ENCODE results near the gene CPN2. TPM values are rescaled to one million over a fixed set of nuclear protein-coding genes. Genes with fewer than 3 reads are reported as not detected.

Gene CPN2
- total RNA-seq, 1 donor from 2014 or later = not detected

DNA sequence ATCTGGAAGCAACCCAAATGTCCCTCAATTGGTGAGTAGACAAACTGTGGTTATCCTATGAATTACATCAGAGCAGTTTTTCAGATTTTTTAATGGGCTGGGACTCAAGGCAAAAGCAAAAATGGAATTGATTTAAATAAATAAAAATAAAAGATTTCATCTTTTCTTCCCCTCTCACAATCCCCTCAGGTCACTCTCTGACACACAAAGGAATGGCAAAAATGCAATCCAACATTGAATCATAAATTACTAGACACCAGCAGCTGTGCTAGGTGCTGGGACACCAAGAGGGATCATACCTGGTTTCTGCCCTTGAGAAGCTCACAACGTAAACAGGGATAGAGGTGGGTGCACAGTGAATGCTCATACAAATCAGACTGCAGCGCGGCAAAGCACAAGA is 58.8 kb downstream of the CPN2 start:
- DNase-seq = no peak

Other genes starting within 250 kb of the CPN2 start
- gene HES1, start 215.2 kb downstream of the CPN2 start, total RNA-seq = 13.6 TPM
- gene LRRC15, start 18.4 kb upstream of the CPN2 start, total RNA-seq = not detected
- gene GP5, start 47.9 kb upstream of the CPN2 start, total RNA-seq = not detected
- 146 TPM for gene ATP13A3, start 135.7 kb upstream of the CPN2 start, total RNA-seq